Measurements from ENCODE around the gene GREB1L. TPM values are rescaled to one million over a fixed set of nuclear protein-coding genes. Genes with fewer than 3 reads are reported as not detected.
A peak's percentile ranks its signal among the peaks of the same experiment; 100 is the strongest.

The GREB1L gene
- polyA plus RNA-seq, 2 of the 4 experiments (the other 2 are of a cell fraction) = 1.4 to 2.8 TPM

DNA sequence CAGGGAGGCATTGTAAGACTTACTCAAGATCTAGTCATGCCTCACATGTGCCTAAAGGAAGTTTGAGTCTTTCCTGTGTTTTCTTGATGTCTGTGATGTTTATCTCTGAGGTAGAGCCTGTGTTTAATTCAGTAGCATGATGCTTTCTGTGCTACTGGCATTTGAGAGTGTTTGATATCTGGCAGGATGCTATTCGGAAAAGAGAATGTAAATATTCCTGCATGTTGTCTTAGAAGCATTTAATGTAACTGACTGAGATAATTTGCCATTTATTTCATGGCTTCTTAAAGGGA is 58.8 kb downstream of the GREB1L start:
- no peak overlapping the region for H3K4me3 ChIP-seq
- DNase-seq (ENCODE audit: low read depth in 1 of 2, low spot score in 1 of 2) = no peak
- H3K4me2 ChIP-seq = peak overlapping the region; percentile 38
- H3K9me3 ChIP-seq = no peaks in the 10 kb centered on the region
- FAIRE-seq = no peak
- no peak for ATAC-seq
- peak overlapping the region in 1 of 2 experiments; percentile 3; a peak in 1 of 6 replicates for H3K27ac ChIP-seq
- CTCF ChIA-PET = interaction anchor here (0.7 kb wide), 1 partner anchor 10 kb away, joined by 4 read pairs; no protein-coding TSS in a partner anchor
- 59% methylated on average over 1 of the region's 1 CpG for WGBS (ENCODE audit: missing lambda C conversion rate)
- H3K4me1 ChIP-seq = peaks cover 32% of the 10 kb centered on the region
- TF ChIP-seq, protein P1, sequence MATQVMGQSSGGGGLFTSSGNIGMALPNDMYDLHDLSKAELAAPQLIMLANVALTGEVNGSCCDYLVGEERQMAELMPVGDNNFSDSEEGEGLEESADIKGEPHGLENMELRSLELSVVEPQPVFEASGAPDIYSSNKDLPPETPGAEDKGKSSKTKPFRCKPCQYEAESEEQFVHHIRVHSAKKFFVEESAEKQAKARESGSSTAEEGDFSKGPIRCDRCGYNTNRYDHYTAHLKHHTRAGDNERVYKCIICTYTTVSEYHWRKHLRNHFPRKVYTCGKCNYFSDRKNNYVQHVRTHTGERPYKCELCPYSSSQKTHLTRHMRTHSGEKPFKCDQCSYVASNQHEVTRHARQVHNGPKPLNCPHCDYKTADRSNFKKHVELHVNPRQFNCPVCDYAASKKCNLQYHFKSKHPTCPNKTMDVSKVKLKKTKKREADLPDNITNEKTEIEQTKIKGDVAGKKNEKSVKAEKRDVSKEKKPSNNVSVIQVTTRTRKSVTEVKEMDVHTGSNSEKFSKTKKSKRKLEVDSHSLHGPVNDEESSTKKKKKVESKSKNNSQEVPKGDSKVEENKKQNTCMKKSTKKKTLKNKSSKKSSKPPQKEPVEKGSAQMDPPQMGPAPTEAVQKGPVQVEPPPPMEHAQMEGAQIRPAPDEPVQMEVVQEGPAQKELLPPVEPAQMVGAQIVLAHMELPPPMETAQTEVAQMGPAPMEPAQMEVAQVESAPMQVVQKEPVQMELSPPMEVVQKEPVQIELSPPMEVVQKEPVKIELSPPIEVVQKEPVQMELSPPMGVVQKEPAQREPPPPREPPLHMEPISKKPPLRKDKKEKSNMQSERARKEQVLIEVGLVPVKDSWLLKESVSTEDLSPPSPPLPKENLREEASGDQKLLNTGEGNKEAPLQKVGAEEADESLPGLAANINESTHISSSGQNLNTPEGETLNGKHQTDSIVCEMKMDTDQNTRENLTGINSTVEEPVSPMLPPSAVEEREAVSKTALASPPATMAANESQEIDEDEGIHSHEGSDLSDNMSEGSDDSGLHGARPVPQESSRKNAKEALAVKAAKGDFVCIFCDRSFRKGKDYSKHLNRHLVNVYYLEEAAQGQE (IDR thresholded peaks at IDR 0.05) = no peak
- TF ChIP-seq NR3C1 (IDR thresholded peaks at IDR 0.05) (no peak), RAD21 (conservative IDR thresholded peaks at IDR 0.05 in 1 of 2, IDR thresholded peaks at IDR 0.05 in 1 of 2) (no peak), CHD2 (IDR thresholded peaks at IDR 0.05; ENCODE audit: low read length, partially characterized antibody) (no peak), ZNF302 (CRISPR knock-in tag; IDR thresholded peaks at IDR 0.05) (no peak), ZC3H11A (IDR thresholded peaks at IDR 0.05) (no peak), POLR2A (IDR thresholded peaks at IDR 0.05; ENCODE audit: low read length) (no peak), MAZ (IDR thresholded peaks at IDR 0.05; ENCODE audit: borderline replicate concordance, low read depth, low read length) (no peak), CHD4 (IDR thresholded peaks at IDR 0.05; ENCODE audit: borderline replicate concordance) (no peak), ZSCAN20 (CRISPR knock-in tag; IDR thresholded peaks at IDR 0.05) (no peak), EHF (CRISPR knock-in tag; IDR thresholded peaks at IDR 0.05) (no peak), RFX5 (IDR thresholded peaks at IDR 0.05) (no peak), HOXB13 (CRISPR knock-in tag; IDR thresholded peaks at IDR 0.05; ENCODE audit: low read depth) (no peak), CBX8 (IDR thresholded peaks at IDR 0.05) (no peak), RARB (CRISPR knock-in tag; IDR thresholded peaks at IDR 0.05) (no peak)
- TF ChIP-seq, protein P2, sequence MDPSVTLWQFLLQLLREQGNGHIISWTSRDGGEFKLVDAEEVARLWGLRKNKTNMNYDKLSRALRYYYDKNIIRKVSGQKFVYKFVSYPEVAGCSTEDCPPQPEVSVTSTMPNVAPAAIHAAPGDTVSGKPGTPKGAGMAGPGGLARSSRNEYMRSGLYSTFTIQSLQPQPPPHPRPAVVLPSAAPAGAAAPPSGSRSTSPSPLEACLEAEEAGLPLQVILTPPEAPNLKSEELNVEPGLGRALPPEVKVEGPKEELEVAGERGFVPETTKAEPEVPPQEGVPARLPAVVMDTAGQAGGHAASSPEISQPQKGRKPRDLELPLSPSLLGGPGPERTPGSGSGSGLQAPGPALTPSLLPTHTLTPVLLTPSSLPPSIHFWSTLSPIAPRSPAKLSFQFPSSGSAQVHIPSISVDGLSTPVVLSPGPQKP (IDR thresholded peaks at IDR 0.05; ENCODE audit: low read depth, low read length) = no peak
- TF ChIP-seq, protein P3, sequence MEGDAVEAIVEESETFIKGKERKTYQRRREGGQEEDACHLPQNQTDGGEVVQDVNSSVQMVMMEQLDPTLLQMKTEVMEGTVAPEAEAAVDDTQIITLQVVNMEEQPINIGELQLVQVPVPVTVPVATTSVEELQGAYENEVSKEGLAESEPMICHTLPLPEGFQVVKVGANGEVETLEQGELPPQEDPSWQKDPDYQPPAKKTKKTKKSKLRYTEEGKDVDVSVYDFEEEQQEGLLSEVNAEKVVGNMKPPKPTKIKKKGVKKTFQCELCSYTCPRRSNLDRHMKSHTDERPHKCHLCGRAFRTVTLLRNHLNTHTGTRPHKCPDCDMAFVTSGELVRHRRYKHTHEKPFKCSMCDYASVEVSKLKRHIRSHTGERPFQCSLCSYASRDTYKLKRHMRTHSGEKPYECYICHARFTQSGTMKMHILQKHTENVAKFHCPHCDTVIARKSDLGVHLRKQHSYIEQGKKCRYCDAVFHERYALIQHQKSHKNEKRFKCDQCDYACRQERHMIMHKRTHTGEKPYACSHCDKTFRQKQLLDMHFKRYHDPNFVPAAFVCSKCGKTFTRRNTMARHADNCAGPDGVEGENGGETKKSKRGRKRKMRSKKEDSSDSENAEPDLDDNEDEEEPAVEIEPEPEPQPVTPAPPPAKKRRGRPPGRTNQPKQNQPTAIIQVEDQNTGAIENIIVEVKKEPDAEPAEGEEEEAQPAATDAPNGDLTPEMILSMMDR (IDR thresholded peaks at IDR 0.05) = no peak
- POLR2A ChIA-PET = no interaction called here

DNA sequence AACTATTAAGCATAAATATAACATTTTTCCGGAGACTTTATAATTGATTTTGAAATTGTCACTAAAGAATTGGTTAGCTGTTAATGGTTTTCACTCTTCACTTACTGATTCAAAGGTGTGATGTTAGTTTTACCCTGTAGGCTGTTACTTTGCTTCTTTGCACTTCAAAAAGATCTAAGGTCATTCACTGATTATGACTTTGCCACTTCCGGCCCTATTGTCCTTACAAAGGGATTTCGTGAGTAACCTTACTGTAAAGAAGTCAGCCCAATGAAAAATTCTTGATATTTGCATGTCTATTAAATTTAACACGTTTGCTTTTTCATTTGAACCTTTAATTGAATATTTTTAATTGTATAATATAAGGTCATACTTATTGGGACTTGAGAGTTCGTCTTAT is 61.4 kb downstream of the GREB1L start:
- no peak overlapping the region for H3K4me3 ChIP-seq
- no peak for TF ChIP-seq PHF8 (IDR thresholded peaks at IDR 0.05; ENCODE audit: borderline replicate concordance, low read depth)
- TF ChIP-seq SREBF2 (IDR thresholded peaks at IDR 0.05) = no peak
- TF ChIP-seq, protein P4, sequence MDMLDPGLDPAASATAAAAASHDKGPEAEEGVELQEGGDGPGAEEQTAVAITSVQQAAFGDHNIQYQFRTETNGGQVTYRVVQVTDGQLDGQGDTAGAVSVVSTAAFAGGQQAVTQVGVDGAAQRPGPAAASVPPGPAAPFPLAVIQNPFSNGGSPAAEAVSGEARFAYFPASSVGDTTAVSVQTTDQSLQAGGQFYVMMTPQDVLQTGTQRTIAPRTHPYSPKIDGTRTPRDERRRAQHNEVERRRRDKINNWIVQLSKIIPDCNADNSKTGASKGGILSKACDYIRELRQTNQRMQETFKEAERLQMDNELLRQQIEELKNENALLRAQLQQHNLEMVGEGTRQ (IDR thresholded peaks at IDR 0.05) = no peak
- TF ChIP-seq HEYL (CRISPR knock-in tag; IDR thresholded peaks at IDR 0.05) = no peak
- H3K27ac ChIP-seq = peak overlapping the region in 1 of 2 experiments; percentile 40; a peak in 2 of 6 replicates
- peak overlapping the region; percentile 43 for H3K4me2 ChIP-seq
- WGBS (ENCODE audit: missing lambda C conversion rate) = 61% methylated on average over 5 of the region's 5 CpGs
- H3K4me1 ChIP-seq = peaks cover 32% of the 10 kb centered on the region
- CTCF ChIA-PET = no interaction called here
- DNase-seq (ENCODE audit: low read depth in 1 of 2, low spot score in 1 of 2) (no peak), FAIRE-seq (no peak), ATAC-seq (no peak)
- H3K9me3 ChIP-seq = no peaks in the 10 kb centered on the region
- POLR2A ChIA-PET = no interaction called here

Data from A549 (cell line).